ENCODE measurements around the gene LIFR.

The LIFR gene

DNA sequence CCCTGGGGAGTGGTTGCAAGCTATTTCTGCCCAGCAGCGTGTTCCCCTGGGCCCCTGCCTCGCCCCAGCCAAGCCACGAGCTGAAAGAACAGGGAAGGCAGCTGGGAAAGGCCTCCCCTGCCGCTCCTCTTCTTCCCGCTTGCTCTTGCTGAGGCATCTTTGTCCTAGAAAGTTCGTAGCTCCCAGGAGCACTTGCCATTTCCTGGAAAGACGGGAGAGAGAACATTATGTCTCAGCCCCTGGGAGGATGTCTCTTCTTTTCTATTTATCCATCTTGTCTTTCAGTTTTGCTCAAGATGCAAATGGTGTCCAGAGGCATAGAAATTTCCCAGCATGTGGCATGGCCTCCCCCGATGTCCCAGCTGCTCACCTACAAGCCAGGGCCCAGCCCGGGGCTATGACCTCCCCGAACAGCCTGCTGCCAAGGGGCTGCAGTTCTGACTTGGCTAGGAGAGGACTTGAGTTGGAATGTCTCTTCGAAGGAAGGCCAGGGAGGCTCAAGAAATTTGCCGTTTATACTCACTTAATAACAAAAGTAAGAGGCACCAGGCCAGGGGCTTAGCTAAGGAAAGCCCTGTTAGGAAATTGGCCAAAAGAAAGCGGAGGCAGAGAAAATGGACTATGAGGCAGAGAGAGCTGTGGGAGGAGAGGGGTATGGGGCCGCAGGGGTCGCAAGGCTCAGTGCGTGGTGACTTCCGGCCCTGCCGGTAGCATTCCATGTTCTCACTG, 87.3 kb downstream of the LIFR start:
- Histone ChIP-seq H3K36me3 (ENCODE audit: insufficient read depth, low read length) (no peaks in the 10 kb centered on the region), H3K4me3 (ENCODE audit: low read length) (peak overlapping the region; percentile 30), H3K27me3 (ENCODE audit: control insufficient read depth, insufficient read depth, low read length) (no peaks in the 10 kb centered on the region), H3K9me3 (replicated peaks; ENCODE audit: low read length) (no peaks in the 10 kb centered on the region), H3K4me1 (ENCODE audit: control insufficient read depth, insufficient read depth, low read length) (peaks cover 53% of the 10 kb centered on the region), H3K4me2 (ENCODE audit: low read length) (peak overlapping the region; percentile 42), H3K9ac (ENCODE audit: low read depth, low read length) (peak overlapping the region; percentile 44)

DNA sequence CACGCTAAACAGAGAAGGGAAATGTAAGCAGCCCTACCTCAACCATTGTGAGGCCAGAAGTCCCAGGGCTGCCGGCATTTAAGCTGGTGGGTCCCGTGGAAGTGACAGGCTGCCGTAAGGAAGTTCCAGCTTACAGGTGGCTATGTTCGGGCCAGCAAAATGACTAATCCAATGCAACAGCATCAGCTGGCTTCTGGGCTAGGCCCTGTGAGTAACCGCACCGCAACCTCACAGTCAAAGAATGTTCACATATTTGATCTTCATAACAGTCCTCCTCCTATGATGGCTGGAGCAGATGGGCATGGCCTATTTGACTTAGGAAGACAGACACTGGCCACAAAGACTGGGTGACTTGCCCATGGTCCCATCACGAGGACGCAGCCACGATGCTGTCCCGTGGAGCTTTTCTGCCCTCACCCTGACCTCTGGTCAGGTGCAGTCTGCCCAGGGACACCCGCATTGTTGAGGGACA, 88.2 kb downstream of the LIFR start:
- peak overlapping the region; percentile 73 for H3K9ac ChIP-seq (ENCODE audit: low read depth, low read length)
- peaks cover 61% of the 10 kb centered on the region for H3K4me1 ChIP-seq (ENCODE audit: control insufficient read depth, insufficient read depth, low read length)
- H3K4me2 ChIP-seq (ENCODE audit: low read length), result peak overlapping the region; percentile 67
- no peaks in the 10 kb centered on the region for H3K9me3 ChIP-seq (replicated peaks; ENCODE audit: low read length)
- peak overlapping the region; percentile 30 for H3K4me3 ChIP-seq (ENCODE audit: low read length)
- no peaks in the 10 kb centered on the region for H3K27me3 ChIP-seq (ENCODE audit: control insufficient read depth, insufficient read depth, low read length)
- H3K36me3 ChIP-seq (ENCODE audit: insufficient read depth, low read length), result no peaks in the 10 kb centered on the region

DNA sequence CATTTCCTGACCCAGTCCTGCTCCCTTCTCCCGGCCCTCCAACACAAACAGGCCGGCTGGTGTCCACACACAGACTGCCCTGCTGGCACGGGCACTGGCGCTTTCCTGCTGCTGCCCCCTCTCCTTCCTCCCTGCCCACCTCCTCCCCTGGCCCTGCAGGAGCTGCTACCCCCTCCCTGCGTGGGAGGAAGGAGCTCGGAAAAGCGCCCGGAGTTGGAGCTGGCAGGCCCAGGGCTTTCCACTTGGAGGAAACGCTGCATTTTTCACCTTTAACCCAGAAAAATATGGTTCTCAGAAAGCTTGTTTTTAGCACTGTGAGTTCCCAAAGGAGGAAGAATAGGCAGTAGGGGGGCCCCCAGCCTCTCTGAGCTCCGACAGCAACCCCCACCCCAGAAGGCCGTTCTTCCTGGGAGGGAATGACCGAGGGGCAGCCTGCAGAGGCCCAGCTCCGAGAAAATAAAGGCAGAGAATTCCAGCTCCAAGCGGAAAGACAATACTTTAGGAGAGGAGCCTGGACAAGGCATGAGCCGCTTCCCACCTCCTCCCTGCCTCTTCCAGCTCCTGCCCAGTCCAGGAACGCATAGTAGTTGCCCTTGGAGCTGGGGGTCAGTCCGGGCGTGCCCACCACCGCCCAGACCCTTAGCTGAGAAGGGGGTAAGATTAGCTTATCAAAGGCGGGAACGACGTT, 88.9 kb downstream of the LIFR start:
- Histone ChIP-seq H3K27me3 (ENCODE audit: control insufficient read depth, insufficient read depth, low read length) (no peaks in the 10 kb centered on the region), H3K9me3 (replicated peaks; ENCODE audit: low read length) (no peaks in the 10 kb centered on the region), H3K4me1 (ENCODE audit: control insufficient read depth, insufficient read depth, low read length) (peaks cover 68% of the 10 kb centered on the region), H3K4me2 (ENCODE audit: low read length) (peak overlapping the region; percentile 67), H3K36me3 (ENCODE audit: insufficient read depth, low read length) (no peaks in the 10 kb centered on the region), H3K4me3 (ENCODE audit: low read length) (peak overlapping the region; percentile 25), H3K9ac (ENCODE audit: low read depth, low read length) (peak overlapping the region; percentile 73)

DNA sequence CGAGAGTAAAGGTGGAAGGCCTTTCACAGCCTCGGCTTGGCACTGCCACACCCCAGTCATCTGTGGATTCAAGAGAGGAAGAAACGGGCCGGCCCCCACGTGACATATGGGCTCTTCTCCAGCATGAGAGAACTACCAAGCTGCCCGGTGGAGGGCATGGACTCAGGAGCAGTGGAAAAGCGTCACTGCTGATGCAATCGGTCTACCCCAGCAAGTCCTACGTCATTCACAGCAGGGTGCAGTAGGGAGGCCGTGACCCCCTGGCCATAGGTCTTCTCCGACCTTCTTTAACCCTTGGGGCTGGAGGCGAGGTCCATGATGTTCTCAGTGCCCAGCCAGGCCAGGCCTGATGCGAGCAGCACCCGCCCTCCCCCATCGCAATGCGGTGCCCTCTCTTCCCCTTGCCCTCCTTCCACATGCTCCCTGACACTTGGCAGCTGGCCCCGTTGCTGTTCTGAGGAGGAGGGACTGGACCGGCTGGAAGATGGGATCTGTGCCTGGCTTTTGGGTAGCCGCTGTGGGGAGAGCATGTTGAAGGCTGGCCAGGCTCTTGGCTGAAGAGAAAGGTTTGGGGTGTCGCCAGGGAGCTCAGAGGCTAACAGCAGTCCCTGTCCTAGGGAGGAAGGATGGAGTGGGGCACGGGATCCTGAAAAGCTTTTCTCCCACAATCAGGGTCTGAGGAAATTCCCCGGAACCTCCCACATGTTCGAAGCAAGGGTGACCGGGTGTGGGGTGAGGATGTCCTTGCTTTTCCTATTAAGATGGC, 89.8 kb downstream of the LIFR start:
- Histone ChIP-seq H3K36me3 (ENCODE audit: insufficient read depth, low read length) (no peaks in the 10 kb centered on the region), H3K4me1 (ENCODE audit: control insufficient read depth, insufficient read depth, low read length) (peaks cover 69% of the 10 kb centered on the region), H3K4me3 (ENCODE audit: low read length) (peak overlapping the region; percentile 25), H3K9me3 (replicated peaks; ENCODE audit: low read length) (no peaks in the 10 kb centered on the region), H3K4me2 (ENCODE audit: low read length) (peak overlapping the region; percentile 67), H3K9ac (ENCODE audit: low read depth, low read length) (peak overlapping the region; percentile 73), H3K27me3 (ENCODE audit: control insufficient read depth, insufficient read depth, low read length) (no peaks in the 10 kb centered on the region)

DNA sequence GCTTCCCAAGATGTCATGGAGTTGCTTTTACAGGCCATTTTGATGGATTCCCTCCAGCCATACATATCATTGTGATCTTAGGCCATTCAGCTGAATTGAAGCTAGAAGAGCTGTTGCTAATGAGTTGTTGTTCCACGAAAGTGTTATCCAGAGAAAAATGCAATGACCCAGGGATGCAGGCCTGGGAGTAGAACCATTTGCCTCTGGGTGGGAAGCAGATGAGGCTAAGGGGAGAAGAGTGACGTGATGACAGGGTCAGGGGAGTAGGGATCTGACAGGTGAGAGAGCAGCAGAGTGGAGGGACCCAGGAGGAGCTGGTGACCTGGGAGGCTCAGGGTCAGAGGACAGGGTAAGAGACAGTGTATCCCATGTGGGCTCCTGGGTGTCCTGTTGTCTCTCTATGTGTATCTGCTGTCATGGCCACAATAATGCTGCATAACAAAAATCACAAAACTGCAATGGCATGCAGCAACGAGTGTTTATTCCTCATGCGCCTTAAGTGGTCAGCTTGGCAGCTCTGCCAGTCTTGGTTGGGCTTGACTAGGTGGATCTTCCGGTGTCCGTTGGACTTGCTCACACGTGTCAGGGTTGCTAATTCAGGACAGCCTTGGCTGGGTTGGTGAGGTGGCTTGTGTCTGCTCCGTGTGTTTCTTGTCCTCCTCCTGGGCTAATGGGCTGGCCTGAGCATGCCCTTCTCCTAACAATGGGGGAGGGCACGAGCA, 90.6 kb downstream of the LIFR start:
- H3K27me3 ChIP-seq (ENCODE audit: control insufficient read depth, insufficient read depth, low read length), result no peaks in the 10 kb centered on the region
- H3K9me3 ChIP-seq (replicated peaks; ENCODE audit: low read length), result no peaks in the 10 kb centered on the region
- peaks cover 69% of the 10 kb centered on the region for H3K4me1 ChIP-seq (ENCODE audit: control insufficient read depth, insufficient read depth, low read length)
- H3K4me2 ChIP-seq (ENCODE audit: low read length), result peak overlapping the region; percentile 4
- peak overlapping the region; percentile 17 for H3K9ac ChIP-seq (ENCODE audit: low read depth, low read length)
- no peak overlapping the region for H3K4me3 ChIP-seq (ENCODE audit: low read length)
- no peaks in the 10 kb centered on the region for H3K36me3 ChIP-seq (ENCODE audit: insufficient read depth, low read length)

DNA sequence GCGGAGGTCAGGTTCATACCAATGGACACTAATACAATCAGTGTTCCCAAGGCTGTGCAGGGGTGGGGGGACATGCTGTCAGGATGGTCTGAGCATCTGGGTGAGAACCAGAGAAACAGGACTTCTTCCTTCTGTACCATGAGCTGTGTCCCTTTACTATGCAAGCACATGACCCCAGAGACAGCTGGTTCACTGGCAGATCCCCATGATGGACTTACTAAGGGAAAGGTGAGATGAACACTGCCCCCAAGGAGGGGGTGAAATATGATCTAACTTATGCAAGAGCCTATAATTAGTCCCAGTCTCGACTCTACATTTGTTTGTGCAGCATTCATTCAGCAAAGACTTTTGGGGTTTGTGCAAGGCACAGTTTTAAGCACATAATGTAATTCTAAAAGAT, 91.4 kb downstream of the LIFR start:
- no peaks in the 10 kb centered on the region for H3K9me3 ChIP-seq (replicated peaks; ENCODE audit: low read length)
- no peaks in the 10 kb centered on the region for H3K27me3 ChIP-seq (ENCODE audit: control insufficient read depth, insufficient read depth, low read length)
- H3K9ac ChIP-seq (ENCODE audit: low read depth, low read length), result peak overlapping the region; percentile 32
- peaks cover 5% of the 10 kb centered on the region for H3K36me3 ChIP-seq (ENCODE audit: insufficient read depth, low read length)
- H3K4me3 ChIP-seq (ENCODE audit: low read length), result no peak overlapping the region
- H3K4me2 ChIP-seq (ENCODE audit: low read length), result no peak overlapping the region
- peaks cover 69% of the 10 kb centered on the region for H3K4me1 ChIP-seq (ENCODE audit: control insufficient read depth, insufficient read depth, low read length)

DNA sequence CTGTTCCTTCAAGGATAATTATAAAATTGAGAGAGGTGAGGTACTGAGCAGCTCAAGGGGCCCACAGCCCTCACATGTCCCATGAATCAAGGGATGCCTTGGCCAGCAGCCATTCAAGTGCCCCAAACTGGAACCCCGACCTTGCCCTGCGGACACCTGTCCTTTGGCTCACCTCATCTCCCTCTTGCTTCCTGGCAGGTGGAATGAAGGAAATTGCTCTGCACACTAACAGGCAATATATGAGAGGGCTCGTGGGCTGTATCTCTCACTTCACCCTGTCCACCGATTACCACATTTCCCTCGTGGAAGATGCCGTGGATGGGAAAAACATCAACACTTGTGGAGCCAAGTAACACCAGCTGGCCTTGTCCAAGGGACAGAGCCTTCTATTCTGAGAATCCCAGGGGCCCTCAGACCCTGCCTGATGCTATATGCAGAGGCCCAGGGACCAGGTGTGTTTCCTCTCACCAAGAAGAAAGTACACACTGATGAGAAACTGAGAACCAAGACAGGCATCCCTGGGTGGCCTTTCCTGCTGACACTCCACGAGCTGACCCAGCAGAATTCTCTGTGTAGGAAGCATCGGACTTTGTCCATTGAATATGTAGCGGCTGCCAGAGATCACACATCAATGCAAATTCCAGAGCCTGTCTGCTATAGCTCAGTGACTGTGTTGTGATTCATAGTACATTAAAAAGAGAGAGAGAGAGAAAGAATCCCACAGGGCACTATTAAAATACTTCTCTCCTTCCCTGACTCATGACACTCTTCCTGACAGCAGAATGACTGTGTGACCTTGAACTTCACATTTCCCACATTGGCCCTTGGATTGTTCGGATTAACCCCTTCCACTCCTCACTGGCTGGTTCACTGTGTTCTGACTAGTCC, 92.6 kb downstream of the LIFR start:
- Histone ChIP-seq H3K36me3 (ENCODE audit: insufficient read depth, low read length) (peaks cover 13% of the 10 kb centered on the region), H3K9ac (ENCODE audit: low read depth, low read length) (peak overlapping the region; percentile 68), H3K9me3 (replicated peaks; ENCODE audit: low read length) (no peaks in the 10 kb centered on the region), H3K4me2 (ENCODE audit: low read length) (peak overlapping the region; percentile 66), H3K27me3 (ENCODE audit: control insufficient read depth, insufficient read depth, low read length) (no peaks in the 10 kb centered on the region), H3K4me3 (ENCODE audit: low read length) (peak overlapping the region; percentile 26), H3K4me1 (ENCODE audit: control insufficient read depth, insufficient read depth, low read length) (peaks cover 63% of the 10 kb centered on the region)

DNA sequence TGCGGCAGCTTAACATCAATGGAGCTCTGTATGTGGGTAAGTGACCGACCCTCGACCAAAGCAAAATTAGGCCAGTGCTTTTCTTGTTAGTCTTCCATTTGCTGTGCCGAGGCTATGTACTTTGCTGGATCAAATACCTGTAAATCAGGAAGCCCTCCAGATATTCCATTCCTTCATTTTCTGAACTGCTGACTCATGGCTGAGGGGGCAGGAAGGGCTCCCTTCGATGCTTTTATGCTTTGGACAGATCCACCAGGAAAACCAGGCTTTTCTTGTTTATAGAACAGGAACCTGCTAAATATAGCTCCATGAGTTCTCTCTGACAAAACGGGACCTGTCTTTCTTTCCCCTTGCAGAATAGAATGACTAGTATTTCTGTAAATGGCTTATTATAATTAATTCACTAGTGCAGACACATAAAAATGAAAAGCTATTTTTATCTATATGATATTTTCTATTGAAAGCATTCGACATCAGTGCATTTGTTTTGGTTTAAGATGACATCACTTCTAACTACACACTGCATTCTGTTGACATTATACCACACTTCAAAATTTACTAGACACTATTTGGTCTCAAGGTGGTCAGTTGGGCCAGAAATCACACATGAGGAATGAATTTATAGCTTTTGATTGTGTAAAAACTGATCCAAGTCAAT, 93.3 kb downstream of the LIFR start:
- peaks cover 55% of the 10 kb centered on the region for H3K4me1 ChIP-seq (ENCODE audit: control insufficient read depth, insufficient read depth, low read length)
- H3K9ac ChIP-seq (ENCODE audit: low read depth, low read length), result peak overlapping the region; percentile 68
- peaks cover 20% of the 10 kb centered on the region for H3K36me3 ChIP-seq (ENCODE audit: insufficient read depth, low read length)
- no peaks in the 10 kb centered on the region for H3K27me3 ChIP-seq (ENCODE audit: control insufficient read depth, insufficient read depth, low read length)
- no peaks in the 10 kb centered on the region for H3K9me3 ChIP-seq (replicated peaks; ENCODE audit: low read length)
- peak overlapping the region; percentile 66 for H3K4me2 ChIP-seq (ENCODE audit: low read length)
- H3K4me3 ChIP-seq (ENCODE audit: low read length), result no peak overlapping the region

DNA sequence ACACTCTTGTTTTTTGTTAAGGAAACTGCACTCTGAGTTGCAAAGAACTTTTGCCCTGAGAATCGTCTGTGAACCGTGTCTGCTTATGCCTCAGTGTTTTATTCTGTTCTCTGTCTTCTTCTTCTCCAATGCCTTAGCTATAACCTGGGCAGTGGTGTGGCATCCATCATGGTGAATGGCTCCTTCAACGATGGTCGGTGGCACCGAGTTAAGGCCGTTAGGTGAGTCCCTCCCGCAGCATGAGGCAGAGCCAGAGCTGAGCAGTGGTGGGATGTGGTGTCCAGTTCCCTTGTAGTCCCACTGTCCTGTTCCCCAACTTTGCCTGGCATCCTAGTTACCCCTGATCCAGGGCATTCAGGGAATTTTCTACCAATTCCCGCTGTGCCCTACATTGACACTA, 98.3 kb downstream of the LIFR start:
- H3K4me3 ChIP-seq (ENCODE audit: low read length), result no peak overlapping the region
- no peak overlapping the region for H3K9ac ChIP-seq (ENCODE audit: low read depth, low read length)
- peaks cover 35% of the 10 kb centered on the region for H3K36me3 ChIP-seq (ENCODE audit: insufficient read depth, low read length)
- H3K9me3 ChIP-seq (replicated peaks; ENCODE audit: low read length), result no peaks in the 10 kb centered on the region
- no peak overlapping the region for H3K4me2 ChIP-seq (ENCODE audit: low read length)
- H3K27me3 ChIP-seq (ENCODE audit: control insufficient read depth, insufficient read depth, low read length), result no peaks in the 10 kb centered on the region
- peaks cover 8% of the 10 kb centered on the region for H3K4me1 ChIP-seq (ENCODE audit: control insufficient read depth, insufficient read depth, low read length)

Measured in skeletal muscle satellite cell (primary cell).